MG63 (cell line): ENCODE measurements around the gene DIS3L2. TPM values are rescaled to one million over a fixed set of nuclear protein-coding genes. Genes with fewer than 3 reads are reported as not detected.
"Not testable (repeated sequence)": the region's sequence is repeated elsewhere in the genome, so short reads cannot be mapped to it uniquely, and the experiment has no call there.

Experiments used
- DNase-seq: peaks from one replicate; pipeline ENCODE4 v3.0.0-alpha.2; 2020
- H3K27me3 ChIP-seq: fragments of 250-450 bp; sonication (Bioruptor Pico); 2 replicates; pipeline ENCODE4 v1.5.1; 2020; ENCODE audit warnings: mild to moderate bottlenecking, moderate library complexity
- H3K36me3 ChIP-seq: fragments of 250-450 bp; sonication (Bioruptor Pico); 2 replicates; pipeline ENCODE4 v1.5.1; 2020; ENCODE audit warnings: mild to moderate bottlenecking, moderate library complexity
- H3K4me3 ChIP-seq: fragments of 250-450 bp; sonication (Bioruptor Pico); 2 replicates; pipeline ENCODE4 v1.5.1; 2020; ENCODE audit warnings: mild to moderate bottlenecking, moderate library complexity
- H3K9me3 ChIP-seq: fragments of 250-450 bp; sonication (Bioruptor Pico); 2 replicates; pipeline ENCODE4 v1.5.1; 2020; ENCODE audit warnings: mild to moderate bottlenecking, moderate library complexity
- total RNA-seq: library from RNA; depleted of rRNA; stranded (reverse); fragments of >200 nt; shearing (Covaris generic); gene quantifications from 2 replicates; pipeline ENCODE4 v1.2.3, GENCODE V29; 2014; ENCODE audit warnings: low replicate concordance

The DIS3L2 gene
- total RNA-seq, 1 experiment from 2014 or later: 17.2 TPM

DNA sequence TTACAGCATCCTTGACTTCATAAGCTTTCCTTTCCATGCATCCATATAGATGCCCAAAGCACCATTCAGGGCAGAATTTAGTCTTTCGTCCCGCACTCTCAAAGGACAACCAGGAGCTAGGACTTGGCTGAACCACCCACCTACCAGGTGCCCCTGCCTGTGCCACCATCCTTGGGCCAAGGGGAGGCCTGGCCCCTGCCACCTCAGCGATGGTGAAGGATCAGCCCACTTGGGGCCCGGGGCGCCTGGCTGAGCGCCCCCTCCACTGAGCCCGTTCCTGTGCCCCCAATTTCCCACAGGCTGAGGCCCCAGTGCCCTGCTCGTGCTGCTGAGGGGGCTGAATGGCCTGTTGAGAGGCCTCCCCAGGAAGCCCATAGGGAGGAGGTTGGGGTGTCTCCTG, 383.7 kb downstream of the DIS3L2 start:
- Histone ChIP-seq H3K4me3 (no peak overlapping the region), H3K36me3 (no peaks in the 10 kb centered on the region), H3K27me3 (peaks cover 5% of the 10 kb centered on the region; the same call in 1 of the 2 replicates), H3K9me3 (no peaks in the 10 kb centered on the region)
- no peak for DNase-seq

DNA sequence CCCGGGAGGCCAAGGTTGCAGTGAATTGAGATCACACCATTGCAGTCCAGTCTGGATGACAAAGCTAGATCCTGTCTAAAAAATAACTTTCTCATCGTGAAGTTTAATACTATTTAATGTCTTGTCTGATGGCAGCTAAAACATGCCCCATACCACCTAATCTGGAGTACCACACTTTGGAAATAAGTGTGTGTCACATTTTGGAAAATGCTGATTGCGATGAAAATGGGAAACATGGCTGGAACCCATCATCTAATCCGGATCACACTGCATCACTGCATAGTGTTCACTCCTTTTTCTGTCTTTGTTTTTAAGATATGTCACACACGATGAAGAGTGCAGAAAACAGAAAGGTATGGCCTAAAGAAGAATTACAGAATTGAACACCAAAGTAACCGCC, 385.9 kb downstream of the DIS3L2 start:
- H3K27me3 ChIP-seq: peaks cover 26% of the 10 kb centered on the region
- H3K9me3 ChIP-seq: no peaks in the 10 kb centered on the region
- H3K36me3 ChIP-seq: no peaks in the 10 kb centered on the region
- no peak for DNase-seq
- no peak overlapping the region for H3K4me3 ChIP-seq

DNA sequence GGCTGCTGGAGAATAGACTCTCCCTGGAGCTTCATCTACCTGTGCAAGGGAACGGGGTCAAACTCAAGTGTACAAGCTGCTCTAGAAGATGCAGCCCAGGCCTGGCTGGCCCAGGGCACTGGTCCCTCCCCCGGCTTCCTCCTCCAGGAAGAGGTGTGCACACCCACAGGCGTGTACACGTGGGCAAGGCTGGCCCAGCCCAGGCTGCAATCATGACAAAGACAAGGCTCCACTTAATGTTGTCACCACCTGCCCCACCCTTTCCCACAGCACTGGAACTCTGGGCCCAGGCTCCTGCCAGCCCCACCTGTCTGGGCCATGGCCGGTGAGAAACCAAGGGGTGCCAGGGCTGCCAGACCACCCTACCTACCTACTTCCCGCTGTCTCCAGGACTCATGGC, 387.4 kb downstream of the DIS3L2 start:
- Histone ChIP-seq H3K9me3 (no peaks in the 10 kb centered on the region), H3K4me3 (no peak overlapping the region), H3K36me3 (no peaks in the 10 kb centered on the region), H3K27me3 (peaks cover 32% of the 10 kb centered on the region)
- DNase-seq: no peak

DNA sequence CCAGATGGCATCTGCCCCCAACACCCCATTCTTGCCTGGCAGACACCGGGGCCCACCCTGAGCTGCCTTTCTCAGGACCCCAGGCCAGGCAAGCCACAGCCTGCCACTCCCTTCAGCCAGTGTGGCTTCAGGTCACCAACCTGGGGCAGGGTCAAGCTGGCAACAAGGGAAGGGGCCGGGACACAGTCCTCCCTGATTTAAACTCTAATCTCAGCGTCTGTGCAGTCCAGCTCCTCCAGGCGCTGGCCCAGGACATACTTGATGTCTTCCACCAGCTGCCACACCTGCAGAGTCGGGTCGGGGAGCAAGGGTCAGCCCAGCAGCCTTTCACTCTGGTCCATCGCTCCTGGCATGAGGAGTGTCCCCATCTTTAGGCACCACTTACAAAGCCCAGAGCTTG, 388.0 kb downstream of the DIS3L2 start:
- no peaks in the 10 kb centered on the region for H3K9me3 ChIP-seq
- H3K4me3 ChIP-seq: no peak overlapping the region
- no peak for DNase-seq
- H3K27me3 ChIP-seq: peaks cover 32% of the 10 kb centered on the region
- H3K36me3 ChIP-seq: no peaks in the 10 kb centered on the region

DNA sequence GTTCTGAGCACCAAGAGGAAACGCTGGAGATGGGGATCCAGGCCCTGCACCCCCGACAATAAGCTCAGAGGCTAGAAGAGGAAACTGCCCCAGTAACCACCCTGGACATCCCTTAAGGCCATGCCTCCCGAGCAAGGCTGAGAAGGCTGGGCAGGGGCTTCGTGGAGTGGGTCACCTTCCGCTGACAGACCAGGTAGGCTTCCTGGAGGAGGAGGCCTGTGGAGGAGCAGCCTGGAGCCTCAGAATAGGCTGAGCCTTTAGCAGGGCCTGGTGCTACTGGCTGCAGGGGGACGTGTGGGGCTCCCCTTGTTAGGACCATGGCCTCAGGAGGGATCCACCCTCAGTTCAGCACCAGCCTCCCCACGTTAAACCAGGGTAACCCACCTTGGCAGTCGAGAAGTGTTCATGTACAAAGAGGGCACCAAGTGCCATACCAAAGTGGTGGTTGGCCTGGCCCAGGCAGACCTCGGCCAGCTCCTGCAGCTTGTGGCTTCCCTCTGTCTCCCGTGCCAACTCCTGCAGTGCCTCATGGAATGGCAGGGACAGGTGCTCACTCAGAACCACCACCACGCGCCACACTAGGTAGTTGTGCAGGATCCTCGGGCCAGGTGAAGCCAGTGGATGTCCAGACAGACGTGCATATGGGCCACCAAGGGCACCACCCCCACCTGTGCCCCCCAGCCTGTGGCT, 388.6 kb downstream of the DIS3L2 start:
- H3K4me3 ChIP-seq: no peak overlapping the region
- no peak for DNase-seq
- no peaks in the 10 kb centered on the region for H3K36me3 ChIP-seq
- peaks cover 32% of the 10 kb centered on the region for H3K27me3 ChIP-seq
- no peaks in the 10 kb centered on the region for H3K9me3 ChIP-seq

DNA sequence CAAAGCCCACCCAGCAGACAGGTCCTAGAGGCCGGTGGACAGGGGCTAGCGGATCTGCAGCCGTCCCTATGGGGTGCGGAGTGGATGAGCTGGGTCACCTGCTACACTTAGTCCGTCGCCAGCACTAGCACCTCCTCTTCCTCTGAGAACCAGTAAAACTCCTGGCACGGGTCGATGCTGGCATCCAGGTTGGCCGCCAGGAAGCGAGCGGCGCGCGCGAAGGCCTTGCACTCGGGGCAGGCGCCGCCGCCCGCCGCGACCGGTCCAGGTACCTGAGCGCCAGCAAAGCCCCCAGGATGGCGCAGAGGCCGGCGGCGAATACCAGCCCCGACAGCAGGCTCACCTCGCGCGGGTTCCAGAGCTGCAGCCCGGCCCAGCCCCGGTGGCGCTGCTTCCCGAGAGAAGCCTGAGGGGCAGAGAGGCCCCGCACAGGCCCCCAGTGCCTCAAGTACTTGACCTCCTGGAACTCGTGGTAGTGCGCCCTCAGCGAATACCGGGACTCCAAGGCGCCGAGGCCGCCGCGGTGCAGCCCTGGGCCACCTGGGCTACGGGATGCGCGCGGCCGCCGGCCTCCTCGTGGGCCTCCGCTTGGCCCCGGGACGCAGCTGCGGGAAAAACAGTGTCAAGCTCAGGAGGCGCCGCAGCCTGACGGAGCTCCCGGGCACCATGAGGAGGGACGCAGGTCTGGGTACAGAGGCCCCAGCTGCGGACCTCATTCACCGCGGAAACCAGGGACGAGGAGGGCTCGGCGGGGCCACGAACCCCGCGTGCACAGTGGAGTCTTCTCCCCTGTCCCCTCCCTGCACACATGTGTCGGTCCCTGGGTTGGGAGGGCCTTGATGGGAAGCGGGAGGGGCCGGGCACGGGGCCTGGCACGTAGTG, 389.5 kb downstream of the DIS3L2 start:
- DNase-seq: no peak
- H3K27me3 ChIP-seq: peaks cover 32% of the 10 kb centered on the region

DNA sequence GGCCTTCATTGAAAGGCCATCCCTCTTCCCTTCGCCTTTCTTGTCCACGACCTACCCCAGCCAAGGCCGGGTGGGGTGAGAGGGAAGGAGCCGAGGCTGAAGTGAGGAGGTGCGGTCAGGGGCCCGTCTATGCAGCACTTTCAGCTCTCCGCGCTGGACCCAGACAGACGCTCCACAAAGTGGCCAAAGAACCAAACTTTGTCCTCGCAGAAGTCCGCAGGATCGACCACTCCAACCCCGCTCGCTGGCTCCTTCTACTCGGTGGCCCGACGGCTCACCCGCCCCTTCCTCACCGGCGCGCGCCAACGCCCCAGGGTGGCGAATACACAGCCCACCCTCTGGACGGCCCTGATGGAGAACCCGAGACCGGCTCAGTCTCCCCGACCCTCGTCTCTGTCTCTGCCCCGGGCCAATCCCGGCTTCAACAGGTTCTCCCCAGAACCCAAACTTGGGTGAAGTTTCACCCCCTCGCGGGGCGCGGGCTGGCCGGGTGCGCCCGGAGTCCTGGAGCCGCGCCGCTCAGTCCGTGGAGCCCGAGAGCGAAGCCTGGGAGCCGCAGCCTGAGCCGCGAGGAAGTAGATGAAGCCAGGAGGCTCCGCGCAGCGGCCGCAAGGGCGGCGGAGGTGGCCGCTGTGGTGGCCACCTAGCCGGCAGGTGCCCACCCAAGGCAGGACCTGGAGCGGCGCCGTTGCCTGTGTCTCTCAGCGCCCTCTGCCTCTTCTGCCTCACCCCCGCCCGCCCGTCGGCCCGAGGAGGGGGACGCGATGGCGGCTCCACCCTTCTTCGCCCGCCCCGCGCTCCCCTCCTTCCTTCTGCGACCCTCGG, 390.4 kb downstream of the DIS3L2 start:
- Histone ChIP-seq H3K36me3 (no peaks in the 10 kb centered on the region), H3K9me3 (no peaks in the 10 kb centered on the region), H3K4me3 (no peak overlapping the region), H3K27me3 (peaks cover 32% of the 10 kb centered on the region)
- no peak for DNase-seq

More for the DNA sequence above, 389.5 kb downstream of the DIS3L2 start:
- no peaks in the 10 kb centered on the region for H3K9me3 ChIP-seq
- no peak overlapping the region for H3K4me3 ChIP-seq
- H3K36me3 ChIP-seq: no peaks in the 10 kb centered on the region

DNA sequence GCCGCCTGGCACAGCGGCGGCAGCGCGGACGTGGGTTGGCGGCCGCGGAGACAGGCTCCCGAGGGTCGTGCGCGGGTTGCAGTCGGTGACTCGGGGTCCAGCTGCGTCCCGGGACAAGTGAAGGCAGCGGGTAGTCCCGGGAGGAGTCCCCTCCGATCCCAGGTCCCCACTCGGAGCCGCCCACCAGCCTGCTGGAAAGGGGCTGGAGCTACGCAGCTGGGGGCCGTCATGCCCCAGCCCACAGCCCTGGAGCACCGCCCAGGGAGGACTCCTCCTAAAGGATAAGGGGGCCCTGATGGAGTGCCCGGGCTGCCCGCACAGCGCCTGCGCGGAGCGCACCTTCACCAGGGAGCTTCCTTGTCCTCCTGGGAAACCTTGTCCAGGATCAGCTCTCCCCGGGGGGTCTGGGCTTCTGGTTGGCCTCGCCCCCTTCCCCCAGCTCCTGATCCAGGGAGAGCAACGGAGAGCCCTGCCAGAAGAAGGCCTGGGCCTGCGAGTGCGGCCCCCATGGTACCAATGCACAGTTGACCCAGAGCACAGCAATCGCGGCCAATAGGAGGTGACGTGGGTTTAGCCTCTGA, 391.1 kb downstream of the DIS3L2 start:
- Histone ChIP-seq H3K9me3 (no peaks in the 10 kb centered on the region), H3K4me3 (no peak overlapping the region), H3K36me3 (no peaks in the 10 kb centered on the region), H3K27me3 (peaks cover 32% of the 10 kb centered on the region)
- no peak for DNase-seq

DNA sequence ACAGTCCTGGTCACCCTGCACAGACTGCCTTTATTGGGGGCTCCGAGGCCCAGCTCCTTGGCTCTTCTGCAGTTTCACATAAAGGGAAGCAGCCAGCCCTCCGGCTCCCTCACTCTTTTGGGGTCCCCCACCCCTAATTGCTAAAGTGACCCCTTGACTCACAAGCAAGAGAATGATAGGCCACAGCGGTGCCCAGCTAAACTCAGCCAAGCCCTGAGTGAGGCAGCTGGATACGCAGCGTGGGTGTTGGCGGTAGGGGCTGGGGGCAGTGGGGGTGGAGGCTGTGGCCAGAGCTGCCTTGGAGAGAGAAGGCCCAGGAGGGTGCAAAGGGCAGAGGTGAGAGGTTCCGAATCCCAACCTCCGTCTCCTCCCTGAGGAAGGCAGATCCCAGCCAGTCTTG, 391.6 kb downstream of the DIS3L2 start:
- DNase-seq: no peak
- H3K36me3 ChIP-seq: no peaks in the 10 kb centered on the region
- no peak overlapping the region for H3K4me3 ChIP-seq
- peaks cover 32% of the 10 kb centered on the region for H3K27me3 ChIP-seq
- no peaks in the 10 kb centered on the region for H3K9me3 ChIP-seq

DNA sequence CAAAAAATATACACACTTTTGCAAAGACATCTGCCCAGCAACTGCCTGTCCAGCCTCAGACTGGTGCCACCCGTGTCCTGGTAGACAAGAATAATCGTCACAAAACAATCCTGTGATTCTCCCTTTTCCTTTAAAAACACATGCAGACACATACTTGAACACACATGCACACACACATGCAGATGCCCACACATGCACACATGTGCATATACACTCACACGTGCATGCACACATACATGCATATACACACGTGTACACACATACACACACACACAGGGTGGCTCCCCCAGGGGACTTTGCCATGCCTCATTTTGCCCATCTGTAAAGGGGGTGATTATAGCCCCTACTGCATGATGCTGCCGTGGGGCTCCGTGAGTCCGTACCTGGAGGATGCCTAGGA, 392.1 kb downstream of the DIS3L2 start:
- H3K4me3 ChIP-seq: no peak overlapping the region
- no peak for DNase-seq
- H3K36me3 ChIP-seq: no peaks in the 10 kb centered on the region
- H3K9me3 ChIP-seq: no peaks in the 10 kb centered on the region
- H3K27me3 ChIP-seq: peaks cover 32% of the 10 kb centered on the region

DNA sequence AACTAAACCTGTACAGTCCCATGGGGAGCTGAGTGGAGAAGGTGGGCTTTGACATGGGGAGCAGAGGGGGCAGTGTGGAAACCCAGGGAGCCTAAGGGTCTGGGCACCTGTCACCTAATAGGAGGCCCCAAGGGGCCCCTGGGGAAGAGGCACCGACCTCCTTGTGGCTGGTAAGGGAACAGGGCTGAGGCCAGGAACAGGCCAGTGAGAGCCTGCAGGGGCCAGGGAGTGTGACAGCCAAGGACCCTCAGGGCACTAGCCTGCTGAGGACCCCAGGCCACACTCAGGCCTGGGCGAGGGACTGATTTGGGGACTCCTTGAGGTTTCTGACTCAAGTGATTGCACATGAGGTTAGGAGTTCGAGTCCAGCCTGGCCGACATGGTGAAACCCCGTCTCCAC, 392.6 kb downstream of the DIS3L2 start:
- peaks cover 32% of the 10 kb centered on the region for H3K27me3 ChIP-seq
- H3K9me3 ChIP-seq: no peaks in the 10 kb centered on the region
- H3K4me3 ChIP-seq: no peak overlapping the region
- DNase-seq: no peak
- H3K36me3 ChIP-seq: no peaks in the 10 kb centered on the region

DNA sequence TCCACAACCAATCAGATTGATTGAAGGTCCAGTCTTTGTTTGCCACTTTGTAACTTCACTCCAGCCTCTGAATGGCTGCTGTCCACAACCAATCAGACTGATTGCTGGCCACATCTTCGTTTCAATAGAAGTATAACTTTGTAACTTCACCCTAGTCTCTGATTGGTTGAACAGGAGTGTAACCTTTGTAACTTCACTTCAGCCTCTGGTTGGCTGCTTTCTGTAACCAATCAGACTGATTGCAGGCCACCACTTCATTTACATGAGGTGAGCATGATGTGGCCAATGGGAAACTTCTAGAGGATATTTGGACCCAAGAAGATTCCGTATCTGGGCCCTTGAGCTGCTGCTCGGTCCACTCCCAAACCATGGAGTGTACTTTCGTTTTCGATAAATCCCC, 400.1 kb downstream of the DIS3L2 start:
- H3K36me3 ChIP-seq: no peaks in the 10 kb centered on the region
- no peak overlapping the region for H3K4me3 ChIP-seq

DNA sequence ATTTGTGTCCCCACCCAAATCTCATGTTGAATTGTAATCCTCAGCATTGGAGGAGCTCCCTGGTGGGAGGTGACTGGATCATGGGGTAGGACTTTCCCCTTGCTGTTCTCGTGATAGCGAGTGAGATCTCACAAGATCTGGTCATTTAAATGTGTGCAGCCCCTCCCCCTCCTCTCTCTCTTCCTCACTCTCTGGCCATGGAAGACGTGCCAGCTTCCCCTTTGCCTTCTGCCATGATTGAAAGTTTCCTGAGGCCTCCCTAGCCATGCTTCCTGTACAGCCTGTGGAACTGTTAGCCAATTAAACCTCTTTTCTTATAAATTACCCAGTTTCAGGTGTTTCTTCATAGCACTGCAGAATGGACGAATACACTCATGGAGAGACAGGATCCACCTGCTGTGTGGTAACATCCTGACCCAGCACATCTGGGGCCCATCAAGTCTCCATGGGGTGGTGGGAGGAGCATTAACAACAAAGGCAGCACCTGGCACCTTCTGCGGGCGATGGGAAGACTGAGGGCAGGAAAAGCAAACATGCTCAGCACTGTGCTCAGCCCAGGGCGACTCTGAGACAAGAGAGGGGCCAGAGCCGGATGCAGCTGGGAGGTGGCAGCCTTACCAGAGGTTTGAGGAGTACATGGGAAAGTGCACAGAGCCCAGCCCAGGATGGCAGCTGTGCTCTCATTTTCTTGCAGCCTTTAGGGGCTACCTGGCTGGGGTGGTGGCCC, 400.8 kb downstream of the DIS3L2 start:
- Histone ChIP-seq H3K9me3 (no peaks in the 10 kb centered on the region; the same call in 1 of the 2 replicates), H3K4me3 (no peak overlapping the region), H3K36me3 (no peaks in the 10 kb centered on the region), H3K27me3 (no peaks in the 10 kb centered on the region)
- no peak for DNase-seq

More for the DNA sequence above, 400.1 kb downstream of the DIS3L2 start:
- Histone ChIP-seq H3K9me3 (no peaks in the 10 kb centered on the region; the same call in 1 of the 2 replicates), H3K27me3 (no peaks in the 10 kb centered on the region)
- DNase-seq: no peak

DNA sequence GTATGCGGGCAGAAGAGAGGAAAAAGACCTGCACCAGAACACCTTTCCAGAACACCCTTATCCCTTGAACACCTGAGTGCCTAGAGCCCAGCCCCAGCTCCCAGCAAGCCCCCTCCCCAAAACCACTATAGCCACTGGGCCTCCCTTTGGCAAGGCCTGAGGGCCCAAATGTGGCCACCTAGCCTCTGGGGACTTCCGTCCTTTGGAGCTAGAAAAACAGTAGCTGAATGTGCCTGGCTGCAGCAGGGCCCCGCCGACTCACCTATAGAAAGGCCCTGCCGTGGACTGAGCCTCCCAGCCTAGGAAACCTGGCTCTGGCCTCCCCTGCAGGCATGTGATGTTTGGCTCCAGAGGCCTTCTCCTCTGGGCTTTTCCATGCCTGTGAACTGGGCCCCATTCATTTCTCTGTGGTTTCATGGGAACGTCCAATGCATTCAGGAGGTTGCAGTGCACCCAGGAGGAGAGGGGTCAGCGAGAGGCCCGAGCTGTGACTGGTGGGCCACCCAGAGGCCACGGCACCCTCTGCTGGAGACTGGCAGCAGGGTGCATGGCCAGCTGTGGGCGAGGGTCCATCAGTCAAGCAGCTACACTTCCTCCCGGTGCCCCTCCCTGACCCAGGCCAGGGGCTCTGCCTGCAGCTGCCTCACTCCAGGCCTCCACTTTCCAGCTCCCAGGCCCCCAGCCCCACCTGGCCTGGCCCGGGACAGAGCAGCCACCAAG, 401.7 kb downstream of the DIS3L2 start:
- not testable (repeated sequence) for H3K36me3 ChIP-seq, H3K4me3 ChIP-seq, H3K9me3 ChIP-seq, DNase-seq, H3K27me3 ChIP-seq

DNA sequence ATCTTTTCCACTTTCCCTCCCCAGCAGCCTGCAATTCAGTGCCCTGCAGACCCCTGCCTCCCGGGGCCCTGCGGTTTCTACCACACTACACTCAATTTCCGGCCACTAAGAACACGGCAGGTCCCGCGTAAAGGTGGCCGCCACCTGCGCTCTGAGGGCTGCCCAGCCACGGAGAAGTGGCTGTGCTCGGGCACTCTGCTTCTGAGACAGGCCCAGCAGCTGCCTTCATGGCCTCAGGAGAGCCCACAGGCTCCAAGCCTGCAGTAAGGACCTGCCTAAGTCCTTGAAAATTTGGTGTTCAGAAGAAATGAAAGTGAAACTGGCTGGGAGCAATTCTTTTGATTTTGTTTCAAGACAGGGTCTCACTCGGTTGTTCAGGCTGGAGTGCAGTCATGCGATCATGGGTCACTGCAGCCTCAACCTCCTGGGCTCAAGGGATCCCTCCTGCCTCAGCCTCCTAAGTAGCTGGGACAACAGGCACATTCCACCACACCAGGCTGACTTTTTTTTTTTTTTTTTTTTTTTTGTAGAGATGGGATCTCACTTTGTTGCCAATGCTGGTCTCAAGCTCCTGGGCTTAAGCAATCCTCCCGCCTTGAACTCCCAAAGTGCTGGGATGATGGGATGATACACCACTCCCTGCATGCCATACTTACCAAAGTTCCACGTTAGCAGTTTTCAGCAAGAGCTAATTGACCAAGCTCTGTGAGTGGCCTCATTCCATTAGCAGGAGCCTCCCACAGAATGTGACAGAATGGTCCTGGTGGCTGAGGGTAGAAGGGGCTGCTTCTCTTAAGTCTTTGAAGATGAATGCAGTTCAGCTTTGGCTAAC, 402.5 kb downstream of the DIS3L2 start:
- Histone ChIP-seq H3K36me3 (no peaks in the 10 kb centered on the region), H3K27me3 (no peaks in the 10 kb centered on the region), H3K9me3 (no peaks in the 10 kb centered on the region; the same call in 1 of the 2 replicates), H3K4me3 (no peak overlapping the region)
- no peak for DNase-seq
